Tibial nerve (tissue), 3 donors: ENCODE measurements around the gene ZC2HC1C.

Experiments
- POLR2A ChIP-seq, 2 donors: fragments of 450-650 bp; IDR thresholded peaks; one replicate each; pipeline ENCODE4 v1.6.1; 2017; ENCODE audit warnings: antibody characterized with exemption in 2 of 2, mild to moderate bottlenecking in 2 of 2, moderate library complexity in 2 of 2
- TF ChIP-seq, protein P1 (sequence below), 5 experiments: fragments of 200-600 bp in 3 of 5; fragments of 450-650 bp in 2 of 5; sonication (generic) in 3 of 5; IDR thresholded peaks; one replicate each; pipeline ENCODE4 v1.5.1; 2016 to 2019; ENCODE audit warnings: antibody characterized with exemption in 5 of 5, mild to moderate bottlenecking in 3 of 5, moderate library complexity in 2 of 5

DNA sequence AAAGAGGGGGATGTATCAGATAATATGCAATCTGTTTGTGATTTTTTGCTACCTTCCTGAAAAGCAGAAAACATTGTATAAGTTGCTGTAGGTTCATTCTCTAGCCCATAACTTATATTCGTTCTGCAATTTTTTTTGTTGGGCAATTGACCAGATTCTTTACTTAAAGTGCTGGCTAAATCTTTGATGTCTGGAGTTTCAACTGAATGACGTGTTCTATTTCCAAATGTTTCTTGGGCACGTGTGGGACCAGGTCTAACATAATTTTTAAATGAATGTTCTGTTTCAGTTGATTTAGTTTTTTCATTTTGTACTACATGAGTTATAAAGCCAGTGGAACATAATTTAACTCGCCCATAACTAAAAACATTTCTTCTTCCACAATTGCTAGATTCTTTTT lies 21.9 kb upstream of the ZC2HC1C start:
- TF ChIP-seq, protein P1, sequence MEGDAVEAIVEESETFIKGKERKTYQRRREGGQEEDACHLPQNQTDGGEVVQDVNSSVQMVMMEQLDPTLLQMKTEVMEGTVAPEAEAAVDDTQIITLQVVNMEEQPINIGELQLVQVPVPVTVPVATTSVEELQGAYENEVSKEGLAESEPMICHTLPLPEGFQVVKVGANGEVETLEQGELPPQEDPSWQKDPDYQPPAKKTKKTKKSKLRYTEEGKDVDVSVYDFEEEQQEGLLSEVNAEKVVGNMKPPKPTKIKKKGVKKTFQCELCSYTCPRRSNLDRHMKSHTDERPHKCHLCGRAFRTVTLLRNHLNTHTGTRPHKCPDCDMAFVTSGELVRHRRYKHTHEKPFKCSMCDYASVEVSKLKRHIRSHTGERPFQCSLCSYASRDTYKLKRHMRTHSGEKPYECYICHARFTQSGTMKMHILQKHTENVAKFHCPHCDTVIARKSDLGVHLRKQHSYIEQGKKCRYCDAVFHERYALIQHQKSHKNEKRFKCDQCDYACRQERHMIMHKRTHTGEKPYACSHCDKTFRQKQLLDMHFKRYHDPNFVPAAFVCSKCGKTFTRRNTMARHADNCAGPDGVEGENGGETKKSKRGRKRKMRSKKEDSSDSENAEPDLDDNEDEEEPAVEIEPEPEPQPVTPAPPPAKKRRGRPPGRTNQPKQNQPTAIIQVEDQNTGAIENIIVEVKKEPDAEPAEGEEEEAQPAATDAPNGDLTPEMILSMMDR (IDR thresholded peaks at IDR 0.05) = no peak
- TF ChIP-seq POLR2A (IDR thresholded peaks at IDR 0.05) = no peak
